Activated CD4-positive, alpha-beta T cell treated with anti-CD3 and anti-CD28 coated beads, Interleukin-2, amount 10 ng/mL, durations not matched to agents 24 days and 14 days (primary cell): ENCODE results near the gene RNASE11. TPM values are rescaled to one million over a fixed set of nuclear protein-coding genes. Genes with fewer than 3 reads are reported as not detected.
"Not testable (repeated sequence)": the region's sequence is repeated elsewhere in the genome, so short reads cannot be mapped to it uniquely, and the experiment has no call there.

Source experiments
- DNase-seq: peaks from one replicate; pipeline ENCODE4 v3.0.0; 2022
- H3K27ac Mint-ChIP-seq: one replicate; pipeline ENCODE4 v1.8.0; 2022; ENCODE audit warnings: mild to moderate bottlenecking, mixed read lengths
- H3K27me3 Mint-ChIP-seq: one replicate; pipeline ENCODE4 v1.8.0; 2022; ENCODE audit warnings: mixed read lengths
- H3K36me3 Mint-ChIP-seq: one replicate; pipeline ENCODE4 v1.8.0; 2022; ENCODE audit warnings: low read depth, mild to moderate bottlenecking, mixed read lengths
- H3K4me1 Mint-ChIP-seq: one replicate; pipeline ENCODE4 v1.8.0; 2021; ENCODE audit warnings: mixed read lengths
- H3K4me3 Mint-ChIP-seq: one replicate; pipeline ENCODE4 v1.8.0; 2022; ENCODE audit warnings: mild to moderate bottlenecking, moderate library complexity, mixed read lengths
- H3K9me3 Mint-ChIP-seq: one replicate; pipeline ENCODE4 v1.8.0; 2021; ENCODE audit warnings: mixed read lengths
- intact Hi-C: fragments of 100-400 bp; cut with micrococcal nuclease; formaldehyde crosslinking; loops from one replicate; pipeline ENCODE4 v1.15.1; 2023
- total RNA-seq: library from RNA; stranded (reverse); gene quantifications from 2 replicates; pipeline ENCODE4 v1.2.3, GENCODE V29; 2022

RNASE11 gene
- total RNA-seq, 1 donor from 2014 or later = not detected

DNA sequence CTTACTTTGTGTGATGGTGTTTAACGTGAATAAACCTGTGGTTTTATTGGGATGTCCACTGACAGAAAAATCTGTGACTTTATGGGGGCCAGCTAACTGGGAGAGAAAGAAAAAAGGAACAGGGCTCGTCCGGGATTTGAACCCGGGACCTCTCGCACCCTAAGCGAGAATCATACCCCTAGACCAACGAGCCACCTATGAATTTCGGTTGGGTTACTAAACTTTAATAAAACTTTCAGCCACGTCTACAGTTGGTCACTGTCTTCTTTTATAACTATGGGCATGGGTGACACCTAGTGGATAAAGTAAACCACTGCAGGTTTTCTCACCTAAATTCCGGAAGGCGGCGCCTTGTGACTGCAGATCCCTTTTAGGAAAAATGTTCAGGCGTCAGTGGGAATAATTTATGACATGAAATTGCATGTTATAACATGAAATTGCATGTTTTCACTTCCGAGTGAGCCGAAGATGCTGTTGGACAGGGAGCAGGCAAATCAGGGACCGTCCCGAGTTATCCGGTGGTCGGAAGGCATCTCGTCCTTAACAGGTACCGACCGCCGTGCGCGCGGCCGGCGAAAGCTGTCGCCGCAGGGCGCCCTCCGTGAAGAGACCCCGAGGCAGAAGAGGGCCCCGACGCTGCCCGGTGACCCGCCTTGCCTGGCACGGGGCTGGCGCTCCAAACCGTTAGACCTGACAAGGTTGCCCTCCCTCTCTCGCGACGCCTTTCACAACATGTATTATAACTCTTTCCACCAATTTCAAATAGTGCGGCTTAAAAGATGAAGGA, 21.6 kb upstream of the RNASE11 start:
- Mint-ChIP-seq H3K9me3 (no peaks in the 10 kb centered on the region), H3K27ac (no peak overlapping the region), H3K4me3 (no peak overlapping the region), H3K27me3 (no peaks in the 10 kb centered on the region), H3K36me3 (no peaks in the 10 kb centered on the region), H3K4me1 (peaks cover 4% of the 10 kb centered on the region)
- intact Hi-C loops = loop anchor here (1.0 to 5.0 kb wide), 10 partner anchors 78 to 903 kb away; partner anchors contain the start of genes METTL3, PARP2, TMEM253 and TTC5
- peak; percentile 90 for DNase-seq

GRCh38 chr14:20608383-20609110, 20.7 kb upstream of the RNASE11 start:
- intact Hi-C loops = loop anchor here (1.0 kb wide), 7 partner anchors 77 to 303 kb away; partner anchors contain the start of genes PARP2 and TTC5
- H3K4me3 Mint-ChIP-seq = no peak overlapping the region
- peaks cover 4% of the 10 kb centered on the region for H3K4me1 Mint-ChIP-seq
- H3K27ac Mint-ChIP-seq = no peak overlapping the region
- no peaks in the 10 kb centered on the region for H3K36me3 Mint-ChIP-seq
- H3K27me3 Mint-ChIP-seq = no peaks in the 10 kb centered on the region
- H3K9me3 Mint-ChIP-seq = no peaks in the 10 kb centered on the region
- no peak for DNase-seq

GRCh38 chr14:20607617-20608016, 19.8 kb upstream of the RNASE11 start:
- no peaks in the 10 kb centered on the region for H3K27me3 Mint-ChIP-seq
- intact Hi-C loops = no loop called here
- peaks cover 4% of the 10 kb centered on the region for H3K4me1 Mint-ChIP-seq
- no peak for DNase-seq
- no peaks in the 10 kb centered on the region for H3K9me3 Mint-ChIP-seq
- H3K4me3 Mint-ChIP-seq = no peak overlapping the region
- H3K36me3 Mint-ChIP-seq = no peaks in the 10 kb centered on the region
- H3K27ac Mint-ChIP-seq = no peak overlapping the region

DNA sequence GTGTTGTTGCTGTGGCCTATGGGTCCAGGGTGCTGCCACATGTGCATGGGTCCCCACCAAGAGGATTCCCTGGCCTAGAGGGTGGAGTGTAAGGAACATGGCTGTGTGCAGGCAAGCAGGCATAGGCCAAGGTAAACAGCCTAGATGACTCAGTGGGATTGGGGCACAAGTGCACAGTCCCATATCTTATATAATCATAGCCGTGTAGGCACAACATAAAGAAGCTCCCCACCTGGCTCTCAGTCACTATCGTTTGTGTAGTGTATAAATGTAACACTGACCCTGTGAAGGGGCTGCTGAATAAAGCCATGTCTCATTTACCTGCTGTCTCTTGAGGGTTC, 19.1 kb upstream of the RNASE11 start:
- H3K9me3 Mint-ChIP-seq = no peaks in the 10 kb centered on the region
- DNase-seq = no peak
- no peaks in the 10 kb centered on the region for H3K27me3 Mint-ChIP-seq
- H3K4me1 Mint-ChIP-seq = peaks cover 4% of the 10 kb centered on the region
- H3K36me3 Mint-ChIP-seq = no peaks in the 10 kb centered on the region
- intact Hi-C loops = no loop called here
- no peak overlapping the region for H3K4me3 Mint-ChIP-seq
- H3K27ac Mint-ChIP-seq = no peak overlapping the region

DNA sequence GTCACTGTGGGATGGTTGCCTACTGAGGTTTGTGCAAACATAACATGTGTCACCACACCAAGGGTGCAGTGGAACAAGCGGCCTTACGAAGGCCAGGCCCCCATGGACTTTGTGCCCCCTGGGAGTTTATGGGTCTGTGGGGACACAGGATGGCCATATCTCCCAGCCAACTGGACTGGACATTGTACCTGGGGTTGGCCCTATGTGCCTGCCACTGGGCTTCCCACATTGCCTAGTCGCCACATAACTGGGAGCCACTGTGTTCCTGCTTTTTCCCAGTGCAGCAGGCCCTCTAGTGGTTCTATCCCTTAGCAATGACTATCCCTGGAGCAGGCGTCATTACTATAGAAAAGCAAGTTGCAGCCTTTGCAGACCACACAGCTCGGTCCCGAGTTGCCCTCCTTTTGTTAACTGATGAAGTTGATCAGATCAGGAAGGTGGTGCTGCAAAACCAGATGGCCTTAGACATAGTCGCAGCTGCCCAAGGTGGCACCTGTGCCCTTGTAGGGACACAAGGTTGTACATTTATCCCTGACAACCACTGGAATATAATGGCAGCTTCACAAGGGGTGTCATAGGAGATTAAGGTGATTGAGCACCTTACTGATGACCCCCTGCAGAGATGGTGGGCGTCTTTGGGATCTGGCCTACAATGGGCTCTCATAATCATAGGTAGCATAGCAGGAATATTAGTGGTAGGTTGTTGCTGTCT, 18.5 kb upstream of the RNASE11 start:
- Mint-ChIP-seq H3K9me3 (no peaks in the 10 kb centered on the region), H3K4me3 (no peak overlapping the region), H3K4me1 (peaks cover 4% of the 10 kb centered on the region), H3K27ac (no peak overlapping the region), H3K36me3 (no peaks in the 10 kb centered on the region), H3K27me3 (no peaks in the 10 kb centered on the region)
- DNase-seq = no peak
- intact Hi-C loops = no loop called here

GRCh38 chr14:20603813-20604690, 16.3 kb upstream of the RNASE11 start:
- peaks cover 4% of the 10 kb centered on the region for H3K4me1 Mint-ChIP-seq
- H3K9me3 Mint-ChIP-seq = no peaks in the 10 kb centered on the region
- no peak overlapping the region for H3K4me3 Mint-ChIP-seq
- no peaks in the 10 kb centered on the region for H3K36me3 Mint-ChIP-seq
- no peak for DNase-seq
- intact Hi-C loops = no loop called here
- H3K27me3 Mint-ChIP-seq = no peaks in the 10 kb centered on the region
- no peak overlapping the region for H3K27ac Mint-ChIP-seq

GRCh38 chr14:20602583-20602982, 14.8 kb upstream of the RNASE11 start:
- no peak overlapping the region for H3K4me3 Mint-ChIP-seq
- intact Hi-C loops = no loop called here

GRCh38 chr14:20601522-20601921, 13.7 kb upstream of the RNASE11 start:
- no peak overlapping the region for H3K27ac Mint-ChIP-seq
- intact Hi-C loops = no loop called here
- H3K9me3 Mint-ChIP-seq = no peaks in the 10 kb centered on the region
- no peak overlapping the region for H3K4me3 Mint-ChIP-seq
- DNase-seq = no peak
- no peaks in the 10 kb centered on the region for H3K4me1 Mint-ChIP-seq
- no peaks in the 10 kb centered on the region for H3K36me3 Mint-ChIP-seq
- H3K27me3 Mint-ChIP-seq = no peaks in the 10 kb centered on the region

More at GRCh38 chr14:20602583-20602982, 14.8 kb upstream of the RNASE11 start:
- no peaks in the 10 kb centered on the region for H3K27me3 Mint-ChIP-seq
- DNase-seq = no peak
- H3K36me3 Mint-ChIP-seq = no peaks in the 10 kb centered on the region
- peaks cover 2% of the 10 kb centered on the region for H3K4me1 Mint-ChIP-seq
- H3K27ac Mint-ChIP-seq = no peak overlapping the region
- no peaks in the 10 kb centered on the region for H3K9me3 Mint-ChIP-seq

GRCh38 chr14:20597108-20597507, 9.3 kb upstream of the RNASE11 start:
- Mint-ChIP-seq H3K27me3 (peaks cover 3% of the 10 kb centered on the region), H3K9me3 (no peaks in the 10 kb centered on the region), H3K4me1 (no peaks in the 10 kb centered on the region), H3K36me3 (no peaks in the 10 kb centered on the region), H3K4me3 (no peak overlapping the region), H3K27ac (no peak overlapping the region)
- no peak for DNase-seq
- intact Hi-C loops = no loop called here

GRCh38 chr14:20595726-20596125, 7.9 kb upstream of the RNASE11 start:
- H3K9me3 Mint-ChIP-seq, H3K36me3 Mint-ChIP-seq, H3K4me1 Mint-ChIP-seq, DNase-seq, intact Hi-C loops, H3K27ac Mint-ChIP-seq, H3K4me3 Mint-ChIP-seq: not testable (repeated sequence)
- H3K27me3 Mint-ChIP-seq = peaks cover 11% of the 10 kb centered on the region

DNA sequence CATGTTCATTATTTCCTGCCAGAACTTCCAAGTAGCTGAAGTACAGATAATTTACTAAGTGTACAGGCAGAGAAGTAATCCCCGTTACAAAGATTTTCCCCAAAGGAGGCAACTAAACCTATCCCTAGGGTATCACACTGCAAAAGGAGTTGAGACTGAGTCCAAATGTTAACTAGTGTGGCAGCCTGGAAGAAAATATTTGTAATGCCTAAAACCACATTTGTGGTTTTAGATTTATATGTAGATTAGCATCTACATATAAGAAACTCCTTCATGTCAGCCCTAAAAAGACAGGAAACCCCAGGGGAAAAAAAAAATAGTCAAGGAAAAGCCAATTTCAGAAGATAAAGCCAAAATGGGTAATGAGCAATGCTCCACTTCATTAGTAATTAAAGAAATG, 4.8 kb upstream of the RNASE11 start:
- Mint-ChIP-seq H3K27me3 (peaks cover 11% of the 10 kb centered on the region), H3K4me3 (no peak overlapping the region), H3K36me3 (no peaks in the 10 kb centered on the region), H3K27ac (no peak overlapping the region), H3K9me3 (no peaks in the 10 kb centered on the region), H3K4me1 (peaks cover 2% of the 10 kb centered on the region)
- intact Hi-C loops = no loop called here
- no peak for DNase-seq

GRCh38 chr14:20591235-20591634, 3.4 kb upstream of the RNASE11 start, which contains the start of gene RNASE12:
Gene RNASE12, minus strand, starts transcription at chr14:20591376. Its CDS starts 653 bp downstream, at chr14:20590723.
- DNase-seq = no peak
- no peaks in the 10 kb centered on the region for H3K36me3 Mint-ChIP-seq
- H3K9me3 Mint-ChIP-seq = no peaks in the 10 kb centered on the region
- peaks cover 4% of the 10 kb centered on the region for H3K4me1 Mint-ChIP-seq
- intact Hi-C loops = no loop called here
- peaks cover 11% of the 10 kb centered on the region for H3K27me3 Mint-ChIP-seq
- no peak within 1 kb of the TSS for H3K4me3 Mint-ChIP-seq
- H3K27ac Mint-ChIP-seq = no peak within 1 kb of the TSS

DNA sequence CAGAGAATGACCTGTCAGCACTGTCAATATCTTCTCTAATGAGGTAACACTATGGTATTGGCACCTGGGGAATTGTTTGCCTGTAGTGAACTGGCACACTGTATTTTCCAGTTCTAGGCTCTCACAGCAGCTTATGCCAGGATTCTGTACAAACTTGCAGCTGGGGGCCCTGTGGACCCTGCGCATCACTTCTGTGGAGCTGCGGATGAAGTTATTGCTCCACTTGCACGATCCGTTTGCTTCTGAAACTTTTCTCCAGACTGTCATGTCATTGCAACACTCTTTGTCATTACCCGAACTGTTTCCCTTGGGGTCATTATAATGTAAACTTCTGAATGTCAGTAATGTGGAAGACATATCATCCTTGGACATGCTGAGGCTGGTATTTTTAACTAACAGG, 3.9 kb downstream of the RNASE11 start:
- intact Hi-C loops = no loop called here
- Mint-ChIP-seq H3K27ac (no peak overlapping the region), H3K4me1 (peaks cover 4% of the 10 kb centered on the region), H3K9me3 (no peaks in the 10 kb centered on the region), H3K27me3 (peaks cover 11% of the 10 kb centered on the region), H3K4me3 (no peak overlapping the region), H3K36me3 (no peaks in the 10 kb centered on the region)
- DNase-seq = peak; percentile 34
